ENCODE data around the gene GRB7. TPM values are rescaled to one million over a fixed set of nuclear protein-coding genes. Genes with fewer than 3 reads are reported as not detected.

The GRB7 gene
- total and polyA plus RNA-seq, 2 of the 4 experiments (the other 2 are of a cell fraction) = 0.18 to 0.36 TPM

GRCh38 chr17:39775031-39775430 is 37.3 kb downstream of the GRB7 start:
- no peaks in the 10 kb centered on the region for H3K79me1 ChIP-seq (ENCODE audit: low read depth in 1 of 2, low read length in 2 of 2)
- H3K4me1 ChIP-seq (ENCODE audit: control insufficient read depth, insufficient read depth, low read length) = no peaks in the 10 kb centered on the region
- no peak overlapping the region for H2BK5ac ChIP-seq (ENCODE audit: low read depth, low read length, poor library complexity, severe bottlenecking)
- H3K18ac ChIP-seq (ENCODE audit: low read depth, low read length) = no peak overlapping the region
- no peaks in the 10 kb centered on the region for H4K20me1 ChIP-seq (ENCODE audit: insufficient read depth, low read length)
- H4K5ac ChIP-seq (ENCODE audit: low read depth, low read length) = no peak overlapping the region
- in situ Hi-C loops (cut with MboI; ENCODE audit: low sequenced_read_pairs) = loop anchor here (10.0 kb wide), 1 partner anchor 200 kb away; no protein-coding TSS in a partner anchor
- no peak overlapping the region for H2BK120ac ChIP-seq (ENCODE audit: low read depth, low read length)
- no peaks in the 10 kb centered on the region for H3K9me3 ChIP-seq (ENCODE audit: control insufficient read depth, insufficient read depth, low read length)
- H2AK9ac ChIP-seq (replicated peaks; ENCODE audit: low read depth, low read length, poor library complexity) = no peak overlapping the region
- ChIA-PET POLR2A (ENCODE audit: unreplicated experiment) (interaction anchor here (0.6 kb wide), 1 partner anchor 17 kb away, joined by 10 read pairs; no protein-coding TSS in a partner anchor), CTCF (no interaction called here)
- dilution Hi-C loops (cut with HindIII; ENCODE audit: low sequenced_read_pairs, unreplicated experiment) = no loop called here
- no peak overlapping the region for H2BK20ac ChIP-seq (ENCODE audit: low read depth, low read length)
- H3K27ac ChIP-seq (ENCODE audit: insufficient read depth, low read length) = no peak overlapping the region
- no peak overlapping the region for H3K56ac ChIP-seq (ENCODE audit: extremely low read depth, insufficient read depth, low read length)
- no peak overlapping the region for H3K4ac ChIP-seq (ENCODE audit: low read depth, low read length)
- DNase-seq = no peak
- no peak for TF ChIP-seq BHLHE40 (IDR thresholded peaks at IDR 0.05; ENCODE audit: low read depth, low read length)
- TF ChIP-seq, protein P1, sequence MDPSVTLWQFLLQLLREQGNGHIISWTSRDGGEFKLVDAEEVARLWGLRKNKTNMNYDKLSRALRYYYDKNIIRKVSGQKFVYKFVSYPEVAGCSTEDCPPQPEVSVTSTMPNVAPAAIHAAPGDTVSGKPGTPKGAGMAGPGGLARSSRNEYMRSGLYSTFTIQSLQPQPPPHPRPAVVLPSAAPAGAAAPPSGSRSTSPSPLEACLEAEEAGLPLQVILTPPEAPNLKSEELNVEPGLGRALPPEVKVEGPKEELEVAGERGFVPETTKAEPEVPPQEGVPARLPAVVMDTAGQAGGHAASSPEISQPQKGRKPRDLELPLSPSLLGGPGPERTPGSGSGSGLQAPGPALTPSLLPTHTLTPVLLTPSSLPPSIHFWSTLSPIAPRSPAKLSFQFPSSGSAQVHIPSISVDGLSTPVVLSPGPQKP (IDR thresholded peaks at IDR 0.05; ENCODE audit: borderline replicate concordance, low read depth, low read length) = no peak
- TF ChIP-seq RFX5 (IDR thresholded peaks at IDR 0.05; ENCODE audit: low read depth, low read length) = no peak
- TF ChIP-seq MAZ (IDR thresholded peaks at IDR 0.05; ENCODE audit: borderline replicate concordance, low read depth, low read length) = no peak
- TF ChIP-seq RAD21 (IDR thresholded peaks at IDR 0.05; ENCODE audit: low read length) = no peak
- no peak for TF ChIP-seq USF2 (IDR thresholded peaks at IDR 0.05; ENCODE audit: low read depth, low read length)
- no peak for TF ChIP-seq CTCF (conservative IDR thresholded peaks at IDR 0.05; ENCODE audit: low read depth, low read length)
- TF ChIP-seq NFE2L2 (IDR thresholded peaks at IDR 0.05; ENCODE audit: low read depth, low read length) = no peak
- no peak for TF ChIP-seq CEBPB (IDR thresholded peaks at IDR 0.05; ENCODE audit: low read depth, low read length)
- TF ChIP-seq RCOR1 (IDR thresholded peaks at IDR 0.05; ENCODE audit: insufficient replicate concordance, low read length) = no peak
- TF ChIP-seq CHD1 (IDR thresholded peaks at IDR 0.05; ENCODE audit: low read depth, low read length) = no peak
- TF ChIP-seq SMC3 (IDR thresholded peaks at IDR 0.05; ENCODE audit: low read depth, low read length) = no peak
- TF ChIP-seq MAFK (IDR thresholded peaks at IDR 0.05; ENCODE audit: low read depth, low read length) = no peak
- TF ChIP-seq POLR2A (IDR thresholded peaks at IDR 0.05; ENCODE audit: low read depth, low read length) = no peak
- H4K91ac ChIP-seq (ENCODE audit: insufficient read depth, low read depth, low read length) = no peak overlapping the region
- no TSS peak for BruUV-seq (replicated peaks)
- no peak overlapping the region for H2AFZ ChIP-seq (replicated peaks; ENCODE audit: low read length, poor library complexity)
- no peaks in the 10 kb centered on the region for H3K36me3 ChIP-seq (ENCODE audit: control insufficient read depth, insufficient read depth, low read length)
- no peak overlapping the region for H3K9ac ChIP-seq (ENCODE audit: low read depth, low read length)
- H3K4me3 ChIP-seq (ENCODE audit: insufficient read depth, low read depth, low read length) = no peak overlapping the region
- no peak overlapping the region for H3K14ac ChIP-seq (replicated peaks; ENCODE audit: low read depth, low read length)
- intact Hi-C loops (cut with micrococcal nuclease) = loop anchor here (5.0 kb wide), 1 partner anchor 82 kb away; no protein-coding TSS in a partner anchor
- peaks cover 55% of the 10 kb centered on the region for H3K27me3 ChIP-seq (ENCODE audit: control insufficient read depth, insufficient read depth, low read length)
- H2BK15ac ChIP-seq (ENCODE audit: low read depth, low read length) = no peak overlapping the region
- H3K9me1 ChIP-seq (ENCODE audit: insufficient read depth, low read length) = no peaks in the 10 kb centered on the region
- H3K4me2 ChIP-seq (ENCODE audit: low read depth, low read length) = no peak overlapping the region
- no peak overlapping the region for H3K23ac ChIP-seq (ENCODE audit: low read depth, low read length)
- no peak overlapping the region for H2AK5ac ChIP-seq (ENCODE audit: low read depth, low read length)
- no peak overlapping the region for H4K8ac ChIP-seq (ENCODE audit: low read depth in 2 of 2, low read length in 2 of 2)
- ATAC-seq (ENCODE audit: low read depth) = no peak
- WGBS, 2 experiments (ENCODE audit: extremely low coverage in 2 of 2, insufficient read length in 1 of 2) = no CpG with 5 or more reads among the region's 2 CpGs

Data from IMR-90 (cell line).